GM12878 (cell line): ENCODE measurements around the gene EXOC3L4. TPM values are rescaled to one million over a fixed set of nuclear protein-coding genes. Genes with fewer than 3 reads are reported as not detected.
A peak's percentile ranks its signal among the peaks of the same experiment; 100 is the strongest.

Experiments used
- ASH2L ChIP-seq: fragments of 300-600, 200-600 bp; sonication (generic); IDR thresholded peaks from 2 replicates; pipeline ENCODE4 v1.6.1; 2017; ENCODE audit warnings: low read depth, mild to moderate bottlenecking, borderline replicate concordance
- BHLHE40 ChIP-seq, 2 experiments: fragments of 450-650 bp in 1 of 2; IDR thresholded peaks; 2 replicates each; pipeline ENCODE4 v1.6.1; 2011 to 2017; ENCODE audit warnings: low read depth in 2 of 2, borderline replicate concordance in 1 of 2, improper control_type of control experiment in 1 of 2, low read length in 1 of 2, mild to moderate bottlenecking in 1 of 2
- CBX5 ChIP-seq: sonication (generic); IDR thresholded peaks from 2 replicates; pipeline ENCODE4 v1.6.1; 2016; ENCODE audit warnings: low read depth, moderate library complexity, mild to moderate bottlenecking, inconsistent platforms
- DPF2 ChIP-seq: fragments of 450-650 bp; IDR thresholded peaks from 2 replicates; pipeline ENCODE4 v1.6.1; 2017; ENCODE audit warnings: mild to moderate bottlenecking
- FOXM1 ChIP-seq: IDR thresholded peaks from 2 replicates; pipeline ENCODE4 v1.6.1; 2012; ENCODE audit warnings: low read depth, mild to moderate bottlenecking, inconsistent platforms, low read length, moderate library complexity
- HCFC1 ChIP-seq: fragments of 150-350 bp; IDR thresholded peaks from 2 replicates; pipeline ENCODE4 v1.6.1; 2014; ENCODE audit warnings: low read length
- IKZF2 ChIP-seq, 2 experiments: fragments of 450-650 bp; IDR thresholded peaks; 2 replicates each; pipeline ENCODE4 v1.6.1; 2017; ENCODE audit warnings: mild to moderate bottlenecking in 2 of 2, moderate library complexity in 2 of 2
- JUND ChIP-seq: IDR thresholded peaks from 2 replicates; pipeline ENCODE4 v1.6.1; 2012; ENCODE audit warnings: low read depth, mild to moderate bottlenecking, low read length, improper control_type of control experiment, moderate library complexity
- NFYB ChIP-seq: IDR thresholded peaks from 2 replicates; pipeline ENCODE4 v1.6.1; 2011; ENCODE audit warnings: low read depth, mild to moderate bottlenecking, low read length, improper control_type of control experiment, moderate library complexity; ENCODE audit not compliant: insufficient read depth
- PAX5 ChIP-seq: IDR thresholded peaks from 2 replicates; pipeline ENCODE4 v1.6.1; 2011; ENCODE audit warnings: low read depth, low read length, borderline replicate concordance
- PML ChIP-seq: IDR thresholded peaks from 2 replicates; pipeline ENCODE4 v1.6.1; 2012; ENCODE audit warnings: low read length, inconsistent platforms
- POLR2A ChIP-seq: IDR thresholded peaks from 2 replicates; pipeline ENCODE4 v1.6.1; 2011; ENCODE audit warnings: low read depth, mild to moderate bottlenecking, low read length
- POU2F2 ChIP-seq: IDR thresholded peaks from 3 replicates; pipeline ENCODE4 v1.6.1; 2011; ENCODE audit warnings: low read depth, mild to moderate bottlenecking, low read length, borderline replicate concordance
- RAD51 ChIP-seq: fragments of 450-650 bp; IDR thresholded peaks from 2 replicates; pipeline ENCODE4 v1.6.1; 2016; ENCODE audit warnings: moderate library complexity, mild to moderate bottlenecking, inconsistent platforms
- RCOR1 ChIP-seq: conservative IDR thresholded peaks from 2 replicates; pipeline ENCODE4 v1.6.1; 2012; ENCODE audit warnings: low read depth, low read length, improper control_type of control experiment
- SMAD5 ChIP-seq: IDR thresholded peaks from 2 replicates; pipeline ENCODE4 v1.6.1; 2016; ENCODE audit warnings: antibody characterized with exemption, low read depth
- SRF ChIP-seq, 2 experiments: IDR thresholded peaks; 2 replicates each; pipeline ENCODE4 v1.6.1; 2011; ENCODE audit warnings: low read depth in 2 of 2, low read length in 2 of 2, mild to moderate bottlenecking in 1 of 2, moderate library complexity in 1 of 2
- SUPT20H ChIP-seq: IDR thresholded peaks from 2 replicates; pipeline ENCODE4 v1.6.1; 2011; ENCODE audit warnings: low read depth, mild to moderate bottlenecking, low read length, moderate library complexity, borderline replicate concordance; ENCODE audit not compliant: control insufficient read depth
- polyA plus RNA-seq, 11 experiments: library from polyadenylated mRNA; depleted of rRNA in 4 of 11; unstranded in 6 of 11; stranded (reverse) in 5 of 11; fragments of >200 nt; fragmentation: Nextera tagmentation in 4 of 11; fragmentation: Illumina TruSeq in 1 of 11; extraction: Ambion mirVana in 4 of 11; extraction: Trizol in 1 of 11; gene quantifications; 1 replicate in 1 of 11; 2 replicates in 10 of 11; pipeline versions ENCODE4 v1.2.1 to v1.2.3, GENCODE V29; 2011 to 2016; ENCODE audit warnings: inconsistent platforms in 2 of 11, missing spikeins in 2 of 11, low read depth in 1 of 11
- total RNA-seq, 4 experiments: library from RNA; depleted of rRNA in 3 of 4; stranded (reverse); fragments of >200 nt in 3 of 4; fragmentation: Illumina TruSeq in 1 of 4; extraction: Trizol in 1 of 4; gene quantifications; 2 replicates each; pipeline versions ENCODE4 v1.2.1 to v1.2.3, GENCODE V29; 2013 to 2021
- TF ChIP-seq, protein P1 (sequence below): fragments of 450-650 bp; IDR thresholded peaks from 2 replicates; pipeline ENCODE4 v1.6.1; 2018; ENCODE audit warnings: borderline replicate concordance, mild to moderate bottlenecking; ENCODE audit not compliant: partially characterized antibody
- TF ChIP-seq, protein P2 (sequence below): fragments of 450-650 bp; IDR thresholded peaks from 2 replicates; pipeline ENCODE4 v1.6.1; 2016; ENCODE audit warnings: mild to moderate bottlenecking
- TF ChIP-seq, protein P3 (sequence below): fragments of 150-350 bp; IDR thresholded peaks from 2 replicates; pipeline ENCODE4 v1.6.1; 2014; ENCODE audit warnings: mild to moderate bottlenecking, low read depth, low read length
- TF ChIP-seq, protein P4 (sequence below): fragments of 450-650 bp; IDR thresholded peaks from 2 replicates; pipeline ENCODE4 v1.6.1; 2017; ENCODE audit warnings: mild to moderate bottlenecking
- TF ChIP-seq, protein P5 (sequence below): fragments of 450-650 bp; IDR thresholded peaks from 2 replicates; pipeline ENCODE4 v1.6.1; 2014; ENCODE audit warnings: mild to moderate bottlenecking

EXOC3L4 gene
- total and polyA plus RNA-seq, 10 of the 15 experiments (the other 5 are each of a cell fraction or from before 2014, with no cell fraction given), result not detected

DNA sequence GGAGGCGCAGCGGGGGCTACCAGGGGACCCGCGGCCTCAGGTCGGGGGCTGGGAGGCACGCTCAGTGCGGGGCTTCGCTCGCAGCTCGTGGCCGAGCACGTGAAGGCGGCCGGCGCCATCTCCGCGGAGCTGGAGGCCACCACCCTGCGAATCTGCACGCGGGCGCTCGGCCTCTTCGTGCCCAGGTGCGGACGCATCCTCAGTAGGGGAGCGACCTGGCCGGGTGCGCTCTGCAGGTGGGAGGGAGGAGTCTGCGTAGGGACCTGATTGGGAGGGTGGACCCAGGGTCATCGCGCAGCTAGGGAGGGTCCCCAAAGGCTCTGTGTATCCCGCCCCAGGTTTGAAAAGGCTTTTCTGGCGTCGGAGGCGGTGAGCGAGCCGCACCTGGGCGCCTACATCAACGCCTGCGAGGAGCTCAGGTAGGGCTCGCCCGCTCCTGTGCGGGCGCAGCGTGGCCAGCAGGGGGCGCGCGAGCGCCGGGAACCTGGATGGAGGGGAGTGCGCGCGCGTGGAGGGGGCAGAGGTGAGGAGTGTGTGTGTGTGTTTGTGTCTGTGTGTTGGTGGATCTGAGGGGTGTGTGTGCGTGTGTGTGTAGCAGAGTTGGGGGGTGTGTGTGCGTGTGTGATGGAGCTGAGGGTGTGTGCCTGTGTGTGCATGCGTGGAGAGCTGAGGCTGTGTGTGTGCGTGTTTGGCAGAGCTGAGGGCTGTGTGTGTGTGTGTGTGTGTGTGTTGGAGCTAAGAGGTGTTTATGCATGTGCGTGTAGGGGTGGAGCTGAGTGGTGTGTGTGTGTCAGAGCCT lies 10.3 kb downstream of the EXOC3L4 start (continued):
- no peak for TF ChIP-seq CBX5
- no peak for TF ChIP-seq POLR2A
- TF ChIP-seq, protein P1, sequence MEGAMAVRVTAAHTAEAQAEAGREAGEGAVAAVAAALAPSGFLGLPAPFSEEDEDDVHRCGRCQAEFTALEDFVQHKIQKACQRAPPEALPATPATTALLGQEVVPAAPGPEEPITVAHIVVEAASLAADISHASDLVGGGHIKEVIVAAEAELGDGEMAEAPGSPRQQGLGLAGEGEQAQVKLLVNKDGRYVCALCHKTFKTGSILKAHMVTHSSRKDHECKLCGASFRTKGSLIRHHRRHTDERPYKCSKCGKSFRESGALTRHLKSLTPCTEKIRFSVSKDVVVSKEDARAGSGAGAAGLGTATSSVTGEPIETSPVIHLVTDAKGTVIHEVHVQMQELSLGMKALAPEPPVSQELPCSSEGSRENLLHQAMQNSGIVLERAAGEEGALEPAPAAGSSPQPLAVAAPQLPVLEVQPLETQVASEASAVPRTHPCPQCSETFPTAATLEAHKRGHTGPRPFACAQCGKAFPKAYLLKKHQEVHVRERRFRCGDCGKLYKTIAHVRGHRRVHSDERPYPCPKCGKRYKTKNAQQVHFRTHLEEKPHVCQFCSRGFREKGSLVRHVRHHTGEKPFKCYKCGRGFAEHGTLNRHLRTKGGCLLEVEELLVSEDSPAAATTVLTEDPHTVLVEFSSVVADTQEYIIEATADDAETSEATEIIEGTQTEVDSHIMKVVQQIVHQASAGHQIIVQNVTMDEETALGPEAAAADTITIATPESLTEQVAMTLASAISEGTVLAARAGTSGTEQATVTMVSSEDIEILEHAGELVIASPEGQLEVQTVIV, result peak; percentile 36
- peak in 1 of 2 experiments; percentile 66; a peak in 1 of 4 replicates for TF ChIP-seq IKZF2 (IDR thresholded peaks at IDR 0.05)
- TF ChIP-seq, protein P2, sequence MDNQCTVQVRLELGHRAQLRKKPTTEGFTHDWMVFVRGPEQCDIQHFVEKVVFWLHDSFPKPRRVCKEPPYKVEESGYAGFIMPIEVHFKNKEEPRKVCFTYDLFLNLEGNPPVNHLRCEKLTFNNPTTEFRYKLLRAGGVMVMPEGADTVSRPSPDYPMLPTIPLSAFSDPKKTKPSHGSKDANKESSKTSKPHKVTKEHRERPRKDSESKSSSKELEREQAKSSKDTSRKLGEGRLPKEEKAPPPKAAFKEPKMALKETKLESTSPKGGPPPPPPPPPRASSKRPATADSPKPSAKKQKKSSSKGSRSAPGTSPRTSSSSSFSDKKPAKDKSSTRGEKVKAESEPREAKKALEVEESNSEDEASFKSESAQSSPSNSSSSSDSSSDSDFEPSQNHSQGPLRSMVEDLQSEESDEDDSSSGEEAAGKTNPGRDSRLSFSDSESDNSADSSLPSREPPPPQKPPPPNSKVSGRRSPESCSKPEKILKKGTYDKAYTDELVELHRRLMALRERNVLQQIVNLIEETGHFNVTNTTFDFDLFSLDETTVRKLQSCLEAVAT, result peak; percentile 88
- TF ChIP-seq PAX5, result no peak
- TF ChIP-seq SMAD5, result no peak
- TF ChIP-seq BHLHE40 (IDR thresholded peaks at IDR 0.05; ENCODE audit: borderline replicate concordance in 1 of 2, low read depth in 2 of 2, low read length in 1 of 2), result peak; percentile 53 to 55
- TF ChIP-seq, protein P3, sequence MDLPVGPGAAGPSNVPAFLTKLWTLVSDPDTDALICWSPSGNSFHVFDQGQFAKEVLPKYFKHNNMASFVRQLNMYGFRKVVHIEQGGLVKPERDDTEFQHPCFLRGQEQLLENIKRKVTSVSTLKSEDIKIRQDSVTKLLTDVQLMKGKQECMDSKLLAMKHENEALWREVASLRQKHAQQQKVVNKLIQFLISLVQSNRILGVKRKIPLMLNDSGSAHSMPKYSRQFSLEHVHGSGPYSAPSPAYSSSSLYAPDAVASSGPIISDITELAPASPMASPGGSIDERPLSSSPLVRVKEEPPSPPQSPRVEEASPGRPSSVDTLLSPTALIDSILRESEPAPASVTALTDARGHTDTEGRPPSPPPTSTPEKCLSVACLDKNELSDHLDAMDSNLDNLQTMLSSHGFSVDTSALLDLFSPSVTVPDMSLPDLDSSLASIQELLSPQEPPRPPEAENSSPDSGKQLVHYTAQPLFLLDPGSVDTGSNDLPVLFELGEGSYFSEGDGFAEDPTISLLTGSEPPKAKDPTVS, result no peak
- no peak for TF ChIP-seq RAD51
- no peak for TF ChIP-seq RCOR1
- TF ChIP-seq, protein P4, sequence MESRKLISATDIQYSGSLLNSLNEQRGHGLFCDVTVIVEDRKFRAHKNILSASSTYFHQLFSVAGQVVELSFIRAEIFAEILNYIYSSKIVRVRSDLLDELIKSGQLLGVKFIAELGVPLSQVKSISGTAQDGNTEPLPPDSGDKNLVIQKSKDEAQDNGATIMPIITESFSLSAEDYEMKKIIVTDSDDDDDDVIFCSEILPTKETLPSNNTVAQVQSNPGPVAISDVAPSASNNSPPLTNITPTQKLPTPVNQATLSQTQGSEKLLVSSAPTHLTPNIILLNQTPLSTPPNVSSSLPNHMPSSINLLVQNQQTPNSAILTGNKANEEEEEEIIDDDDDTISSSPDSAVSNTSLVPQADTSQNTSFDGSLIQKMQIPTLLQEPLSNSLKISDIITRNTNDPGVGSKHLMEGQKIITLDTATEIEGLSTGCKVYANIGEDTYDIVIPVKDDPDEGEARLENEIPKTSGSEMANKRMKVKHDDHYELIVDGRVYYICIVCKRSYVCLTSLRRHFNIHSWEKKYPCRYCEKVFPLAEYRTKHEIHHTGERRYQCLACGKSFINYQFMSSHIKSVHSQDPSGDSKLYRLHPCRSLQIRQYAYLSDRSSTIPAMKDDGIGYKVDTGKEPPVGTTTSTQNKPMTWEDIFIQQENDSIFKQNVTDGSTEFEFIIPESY, result no peak
- no peak for TF ChIP-seq DPF2
- no peak for TF ChIP-seq SUPT20H
- no peak for TF ChIP-seq SRF (IDR thresholded peaks at IDR 0.05; ENCODE audit: low read depth in 2 of 2, low read length in 2 of 2)
- TF ChIP-seq ASH2L, result no peak
- no peak for TF ChIP-seq HCFC1
- TF ChIP-seq PML, result no peak
- no peak for TF ChIP-seq FOXM1
- TF ChIP-seq, protein P5, sequence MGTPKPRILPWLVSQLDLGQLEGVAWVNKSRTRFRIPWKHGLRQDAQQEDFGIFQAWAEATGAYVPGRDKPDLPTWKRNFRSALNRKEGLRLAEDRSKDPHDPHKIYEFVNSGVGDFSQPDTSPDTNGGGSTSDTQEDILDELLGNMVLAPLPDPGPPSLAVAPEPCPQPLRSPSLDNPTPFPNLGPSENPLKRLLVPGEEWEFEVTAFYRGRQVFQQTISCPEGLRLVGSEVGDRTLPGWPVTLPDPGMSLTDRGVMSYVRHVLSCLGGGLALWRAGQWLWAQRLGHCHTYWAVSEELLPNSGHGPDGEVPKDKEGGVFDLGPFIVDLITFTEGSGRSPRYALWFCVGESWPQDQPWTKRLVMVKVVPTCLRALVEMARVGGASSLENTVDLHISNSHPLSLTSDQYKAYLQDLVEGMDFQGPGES, result no peak
- peak; percentile 34; the same call in 1 of the 3 replicates for TF ChIP-seq POU2F2
- no peak for TF ChIP-seq NFYB
- TF ChIP-seq JUND, result no peak
